ENCODE data around the gene GUCA1A.

DNA sequence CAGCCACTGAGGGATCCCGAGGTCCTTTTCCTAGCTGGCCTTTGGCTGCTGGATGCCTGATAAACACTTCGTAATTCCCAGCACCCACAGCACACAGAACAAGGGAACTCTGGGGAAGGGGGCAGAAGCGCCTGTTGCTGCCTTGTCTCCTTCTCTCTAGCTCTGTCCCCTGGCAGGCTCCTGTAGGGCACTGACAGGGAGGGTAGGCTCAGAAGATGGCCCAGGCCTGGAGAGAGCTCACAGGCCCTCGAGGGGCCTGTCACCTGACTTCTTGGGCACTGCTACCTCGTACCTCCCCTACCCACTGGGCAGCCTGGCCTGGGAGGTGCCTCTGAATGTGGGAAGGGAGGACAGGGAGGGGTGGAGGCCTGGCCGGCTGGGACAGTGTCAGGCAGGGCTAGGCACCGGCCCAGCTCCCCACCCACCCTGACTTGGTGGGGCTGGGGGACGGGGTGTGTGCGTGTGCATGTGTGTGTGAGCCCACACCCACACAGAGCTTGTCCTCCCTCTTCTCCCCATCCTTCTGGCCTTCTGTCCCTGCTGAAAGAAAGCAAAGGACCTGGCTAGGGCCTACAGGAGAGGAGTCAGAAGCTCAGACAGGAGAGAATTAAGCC is 48.8 kb upstream of the GUCA1A start:
- no peak for TF ChIP-seq CTCF (IDR thresholded peaks at IDR 0.05)
- no peak for TF ChIP-seq POLR2AphosphoS5 (IDR thresholded peaks at IDR 0.05; ENCODE audit: low read depth, low read length)
- no peak for TF ChIP-seq SIN3A (IDR thresholded peaks at IDR 0.05; ENCODE audit: borderline replicate concordance, insufficient read depth, low read depth, low read length)
- no peak for TF ChIP-seq TCF7L2 (IDR thresholded peaks at IDR 0.05; ENCODE audit: low read depth, low read length)

Data from Panc1 (cell line).